ENCODE measurements around the gene SCARF1.

The SCARF1 gene

DNA sequence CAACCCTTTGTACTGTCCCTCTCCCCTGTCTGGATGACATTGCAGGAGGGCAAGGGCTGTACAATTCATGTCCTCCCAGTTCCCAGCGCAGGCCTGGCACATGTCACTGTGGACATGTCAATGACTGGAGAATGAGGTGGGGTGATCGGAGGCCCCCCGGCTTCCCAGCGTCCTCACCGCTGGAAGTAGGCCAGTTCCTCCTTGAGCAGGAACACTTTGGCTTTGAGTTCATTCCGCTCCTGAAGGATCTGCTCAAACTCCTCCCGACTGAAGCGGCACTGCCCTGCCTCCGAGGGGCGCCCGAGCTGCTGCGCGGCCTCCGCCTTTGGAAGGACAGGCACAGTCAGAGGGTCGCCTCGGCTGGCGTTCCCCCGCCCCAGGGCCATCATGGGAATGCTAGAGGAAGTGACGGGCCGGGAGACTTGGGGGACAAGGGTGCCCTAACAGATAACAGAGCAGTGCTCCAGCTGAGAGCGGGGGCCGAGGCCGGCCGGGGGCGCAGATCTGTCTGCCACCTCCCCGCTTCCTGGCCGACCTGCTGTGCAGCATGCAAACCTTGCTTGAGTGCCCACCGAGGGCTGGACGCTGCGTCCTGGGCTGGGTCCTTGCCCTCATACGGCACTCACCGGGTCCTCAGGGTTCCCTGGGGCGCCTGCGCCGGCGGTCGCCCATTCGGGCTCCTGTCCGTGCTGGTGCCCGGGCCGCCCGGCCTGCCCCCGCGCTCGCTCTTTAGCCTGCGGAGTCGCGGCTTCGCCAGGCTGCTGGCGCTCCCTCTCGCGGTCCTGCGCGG, 2.8 kb upstream of the SCARF1 start:
- DNase-seq (ENCODE audit: low spot score) = no peak

DNA sequence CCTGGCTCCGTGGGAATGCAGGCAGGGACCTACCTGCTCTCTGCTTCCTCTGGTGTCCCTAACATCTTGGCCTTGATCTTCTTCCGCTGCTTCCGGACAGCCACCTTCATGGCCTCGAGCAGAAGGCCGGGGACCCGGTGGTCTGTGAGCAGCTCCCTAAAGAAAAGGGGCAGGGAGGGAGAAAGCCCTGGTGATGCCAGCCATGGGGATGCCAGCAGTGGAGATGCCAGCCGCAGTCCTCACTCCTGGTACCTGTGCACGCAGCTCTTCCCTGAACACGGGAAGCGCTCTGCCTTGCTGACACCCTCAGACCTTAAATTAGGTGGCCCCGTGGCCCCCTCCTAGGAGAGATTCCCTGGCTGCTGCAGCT, 2.3 kb upstream of the SCARF1 start:
- DNase-seq (ENCODE audit: low spot score) = no peak

DNA sequence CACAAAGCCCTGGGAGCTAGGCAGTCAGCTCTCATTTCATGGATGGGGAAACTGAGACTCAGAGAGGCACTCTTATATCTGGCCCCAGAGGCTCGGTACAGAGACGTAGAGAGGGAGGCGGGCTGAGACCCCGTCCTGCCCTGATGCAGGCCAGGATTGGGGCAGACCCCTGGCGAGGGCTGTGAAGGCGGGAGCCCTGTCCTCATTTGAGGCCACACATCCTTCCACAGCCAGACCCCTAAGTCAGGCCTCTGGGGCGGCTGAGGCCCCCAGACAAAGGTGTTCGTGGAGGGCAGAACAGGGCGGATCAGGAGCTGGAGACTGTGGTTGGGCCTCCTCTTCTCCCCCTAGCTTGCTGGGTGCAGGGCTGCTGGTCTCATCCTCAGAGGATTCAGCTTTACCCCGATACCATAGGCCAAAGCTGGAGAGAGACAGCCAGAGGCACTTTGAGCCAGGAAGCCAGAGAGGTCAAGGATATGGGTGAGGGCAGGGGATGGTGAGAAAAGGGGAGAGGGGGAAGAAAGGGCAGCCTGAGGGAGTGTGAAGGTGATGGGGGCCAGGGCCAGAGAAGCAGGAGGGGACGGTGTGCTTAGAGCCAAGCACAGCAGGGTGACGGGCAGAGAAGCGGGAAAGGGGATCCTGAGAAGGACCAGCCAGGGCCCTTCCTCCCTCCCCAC, 805 bp upstream of the SCARF1 start:
- DNase-seq (ENCODE audit: low spot score) = no peak

DNA sequence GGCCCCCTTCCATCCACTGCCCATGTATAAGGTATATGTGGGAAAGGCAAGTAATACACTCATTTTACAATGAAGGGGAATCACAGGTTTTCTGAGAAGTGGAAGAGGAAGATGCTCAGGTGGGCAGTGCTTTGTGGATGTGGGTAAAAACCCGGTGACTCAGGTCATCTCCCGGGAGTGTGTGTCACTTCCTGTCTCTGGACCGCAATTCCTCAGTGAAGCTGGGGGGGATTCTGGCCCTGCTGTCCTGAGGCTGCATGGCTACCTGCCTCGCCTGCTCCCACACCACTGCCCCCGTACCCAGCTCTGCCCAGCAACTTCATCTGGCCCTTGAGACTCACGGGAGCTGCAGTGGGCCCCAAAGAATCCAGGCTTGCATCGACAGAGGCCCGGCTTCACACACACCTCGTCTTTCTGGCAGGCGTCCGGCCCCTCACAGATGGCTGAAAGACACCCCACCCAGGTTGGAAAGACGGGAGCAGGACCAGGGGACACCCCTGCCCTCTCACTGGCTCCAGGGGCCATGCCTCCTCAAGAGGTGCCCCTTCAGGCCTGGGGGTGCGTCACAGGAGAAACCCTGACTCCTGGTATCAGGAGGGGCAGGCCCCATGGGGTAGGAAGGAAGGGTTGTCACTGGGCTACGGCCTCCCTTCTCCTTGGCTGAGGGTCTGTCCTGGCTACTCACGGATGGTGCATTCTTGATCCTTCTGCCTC, 882 bp downstream of the SCARF1 start:
- peak; percentile 72 for DNase-seq (ENCODE audit: low spot score)

DNA sequence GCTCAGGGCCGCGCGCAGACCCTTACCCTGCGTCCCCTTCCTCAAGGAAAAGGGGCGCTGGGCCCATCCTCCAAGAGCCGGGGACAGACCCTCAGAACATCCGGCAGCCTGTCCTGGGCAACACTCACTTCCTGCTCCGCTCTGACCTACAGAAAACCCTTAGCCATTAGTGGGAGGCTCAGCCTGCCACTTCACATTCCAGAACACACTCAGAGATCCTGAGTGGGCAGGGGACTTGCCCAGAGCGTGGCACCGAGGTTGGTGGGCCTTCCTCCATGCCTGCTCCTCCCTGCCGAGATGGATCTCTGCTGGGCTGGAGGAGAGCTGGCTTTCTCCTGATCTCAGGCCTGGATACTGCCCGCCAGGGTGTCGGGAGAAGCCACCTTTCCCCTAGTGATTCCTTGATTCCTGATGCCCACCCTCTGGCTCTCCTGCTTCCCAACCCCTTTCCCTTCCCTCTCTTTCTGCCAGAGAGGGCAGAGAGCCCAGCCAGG, 1.5 kb downstream of the SCARF1 start:
- DNase-seq (ENCODE audit: low spot score) = no peak

DNA sequence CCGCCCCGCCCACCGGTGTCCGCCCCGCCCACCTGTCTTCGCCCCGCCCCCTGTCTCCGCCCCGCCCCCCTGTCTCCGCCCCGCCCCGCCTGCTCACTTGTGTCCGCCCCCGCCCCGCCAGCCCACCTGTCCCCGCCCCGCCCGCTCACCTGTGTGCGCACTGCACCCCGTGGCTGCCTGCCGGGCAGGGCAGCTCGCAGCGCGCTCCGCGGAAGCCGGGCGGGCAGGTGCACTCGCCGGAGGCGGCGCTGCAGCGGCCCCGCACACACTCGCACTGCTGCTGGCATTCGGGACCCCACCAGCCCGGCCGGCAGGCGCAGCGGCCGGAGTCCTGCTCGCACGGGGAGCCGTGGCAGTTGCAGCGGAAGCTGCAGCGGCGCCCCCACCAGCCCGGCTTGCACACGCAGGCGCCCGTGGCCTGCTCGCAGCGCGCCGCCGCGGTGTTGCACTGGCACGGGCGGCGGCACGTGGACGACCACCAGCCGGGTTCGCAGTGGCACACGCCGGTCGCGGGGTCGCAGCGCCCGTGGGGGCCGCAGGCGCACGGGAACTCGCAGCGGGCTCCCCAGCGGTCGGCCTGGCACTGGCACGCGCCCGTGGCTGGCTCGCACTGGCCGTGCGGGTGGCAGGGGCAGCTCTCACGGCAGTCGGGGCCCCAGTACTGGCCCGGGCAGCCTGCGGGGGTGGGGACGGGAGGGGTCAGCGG, 2.1 kb downstream of the SCARF1 start:
- peak; percentile 46 for DNase-seq (ENCODE audit: low spot score)

DNA sequence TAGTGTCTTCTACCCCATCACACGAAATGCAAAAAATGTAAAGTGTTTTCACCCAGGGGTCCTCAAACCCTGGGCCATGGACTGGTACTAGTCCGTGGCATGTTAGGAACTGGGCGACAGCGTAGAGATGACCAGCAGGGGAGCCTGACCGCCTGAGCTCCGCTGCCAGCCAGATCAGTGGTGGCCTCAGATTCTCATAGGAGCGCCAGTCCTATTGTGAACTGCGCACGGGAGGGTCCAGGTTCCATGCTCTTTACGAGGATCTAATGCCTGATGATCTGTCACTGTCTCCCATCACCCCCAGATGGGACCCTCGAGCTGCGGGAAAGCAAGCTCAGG, 4.5 kb downstream of the SCARF1 start:
- DNase-seq (ENCODE audit: low spot score) = no peak

DNA sequence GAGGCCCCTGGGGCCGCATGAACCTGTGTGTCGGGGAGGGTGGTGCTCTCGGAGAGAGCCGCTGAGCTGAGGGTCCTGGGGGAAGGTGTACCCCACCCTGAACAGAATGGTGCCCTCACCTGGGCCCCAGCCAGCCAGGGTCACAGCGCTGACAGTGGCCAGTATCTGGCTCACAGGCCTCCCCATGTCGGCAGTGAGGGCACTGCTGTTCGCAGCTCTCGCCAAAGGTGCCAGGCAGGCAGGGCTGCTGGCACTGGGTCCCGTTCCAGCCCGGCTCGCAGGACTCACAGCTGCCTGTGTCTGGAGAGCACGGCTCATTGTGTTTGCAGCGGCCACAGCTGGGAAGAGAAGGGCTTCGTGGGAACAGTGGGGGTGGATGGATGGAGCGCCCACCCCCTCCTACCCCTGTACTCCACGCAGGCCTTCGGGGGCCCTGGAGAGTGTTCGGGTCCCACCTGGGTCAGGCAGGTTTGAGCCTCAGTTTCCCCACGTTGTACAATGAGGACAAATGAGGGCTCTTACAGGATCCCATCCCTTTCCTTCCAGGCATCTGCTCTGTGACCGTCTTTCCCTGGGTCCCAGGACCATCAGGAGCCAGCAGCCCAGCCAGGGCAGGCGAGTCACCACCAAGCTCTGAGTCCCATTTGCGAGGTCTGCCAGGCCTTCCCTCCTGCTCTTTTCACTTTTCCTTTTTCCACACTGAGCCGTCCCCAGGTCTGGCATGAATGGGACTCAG, 5.0 kb downstream of the SCARF1 start:
- DNase-seq (ENCODE audit: low spot score) = no peak

DNA sequence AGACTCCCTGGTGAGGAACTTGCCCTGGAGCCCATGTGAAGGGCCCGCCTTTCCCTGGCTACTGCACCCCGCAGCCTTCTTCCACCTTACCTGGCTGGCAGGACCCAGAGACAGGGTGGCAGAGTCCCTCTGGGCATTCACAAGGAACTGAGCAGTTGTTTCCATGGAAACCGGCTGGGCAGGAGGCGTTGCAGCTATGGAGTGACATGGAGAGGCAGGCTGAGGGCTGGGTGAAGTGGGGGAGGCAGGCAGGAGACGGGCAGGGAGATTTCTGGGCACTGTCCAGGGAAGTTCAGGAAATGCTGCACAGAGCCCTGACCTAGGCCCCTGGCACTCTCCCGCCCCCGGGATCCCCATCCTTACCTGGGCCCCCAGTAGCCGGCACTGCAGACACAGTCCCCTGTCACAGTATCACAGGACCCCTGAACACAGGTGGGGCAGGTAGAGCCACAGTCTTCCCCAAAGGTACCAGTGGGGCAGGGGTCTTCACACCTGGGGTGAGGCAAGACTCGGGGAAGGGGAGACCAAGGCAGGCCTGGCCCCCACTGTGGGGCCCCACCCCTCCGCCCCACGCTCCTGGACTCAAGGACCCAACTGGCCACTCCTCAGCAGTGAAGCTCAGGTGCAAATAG, 5.9 kb downstream of the SCARF1 start:
- DNase-seq (ENCODE audit: low spot score) = no peak

DNA sequence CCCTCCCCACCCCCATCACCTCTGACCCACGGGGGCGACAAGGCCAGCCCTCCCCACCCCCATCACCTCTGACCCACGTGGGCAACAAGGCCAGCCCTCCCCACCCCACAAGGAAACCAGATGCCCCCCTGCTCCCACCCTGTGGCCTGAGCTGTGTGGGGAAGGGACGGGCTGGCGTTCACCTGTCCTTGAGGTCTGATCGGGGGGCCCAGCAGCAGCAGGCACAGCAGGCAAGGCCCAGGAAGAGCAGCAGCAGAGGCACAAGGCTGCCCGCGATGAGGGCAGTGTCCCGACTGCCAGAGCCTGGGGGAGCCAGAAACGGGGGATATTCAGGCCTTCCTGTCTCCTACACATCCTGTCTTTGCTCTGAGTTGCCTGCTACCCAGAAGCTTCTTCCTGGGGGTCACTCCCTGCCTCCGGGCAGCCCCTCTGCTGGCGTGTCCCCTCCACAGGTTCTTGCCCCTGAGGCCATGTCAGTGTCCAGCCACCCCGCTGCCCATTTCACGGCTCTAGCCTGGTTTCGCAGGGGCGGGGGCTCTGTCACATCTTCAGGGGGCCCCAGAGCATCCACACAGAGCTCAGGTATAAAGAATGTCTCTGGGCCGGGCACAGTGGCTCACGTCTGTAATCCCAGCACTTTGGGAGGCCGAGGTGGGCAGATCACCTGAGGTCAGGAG, 6.8 kb downstream of the SCARF1 start:
- DNase-seq (ENCODE audit: low spot score) = no peak

DNA sequence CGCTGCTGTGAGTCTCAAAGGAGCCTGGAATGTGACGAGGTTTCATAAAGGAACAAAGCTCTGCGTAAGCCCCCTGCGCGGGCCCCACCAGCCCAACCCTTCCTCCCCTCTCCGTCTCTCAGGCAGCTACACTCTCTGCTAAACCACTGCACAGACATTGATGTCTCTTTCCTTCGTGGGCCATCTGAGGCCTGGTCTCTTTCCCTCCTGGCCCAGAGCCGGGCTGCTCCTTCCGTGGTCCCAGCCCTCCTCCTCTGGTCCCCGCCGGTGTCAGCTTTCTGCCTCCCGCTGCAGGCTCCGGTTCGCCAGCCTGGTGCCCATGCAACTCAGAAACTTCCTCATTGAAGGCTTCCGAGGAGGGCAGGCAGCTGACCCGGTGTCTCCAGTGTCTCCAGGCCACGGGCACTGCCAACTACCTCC, 7.4 kb downstream of the SCARF1 start:
- no peak for DNase-seq (ENCODE audit: low spot score)

DNA sequence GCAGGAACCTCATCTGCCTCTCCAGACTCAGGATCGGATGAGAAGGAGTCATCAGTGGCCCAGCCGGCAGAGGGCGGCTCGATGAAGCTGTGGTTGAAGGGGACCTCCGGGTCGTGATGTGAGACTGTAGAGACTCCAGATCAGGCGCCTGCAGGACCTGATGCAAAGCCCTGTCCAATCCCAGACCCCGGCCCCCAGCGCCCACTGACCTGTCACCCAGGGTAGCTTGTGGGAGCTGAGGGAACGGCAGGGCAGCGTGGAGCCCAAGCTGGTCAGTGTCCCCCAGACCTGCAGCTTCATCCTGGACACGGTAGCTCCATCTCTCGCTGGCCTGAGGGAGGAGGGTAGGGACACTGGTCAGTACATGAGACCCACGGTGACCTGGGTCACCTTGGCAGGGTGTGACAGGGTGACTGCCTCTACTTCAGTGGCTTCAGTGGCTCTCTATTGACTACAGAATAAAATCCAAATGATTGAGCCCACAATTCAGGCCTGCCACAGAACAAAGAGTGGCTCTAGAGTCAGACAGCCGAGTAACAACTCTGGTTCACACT, 8.7 kb downstream of the SCARF1 start:
- no peak for DNase-seq (ENCODE audit: low spot score)

DNA sequence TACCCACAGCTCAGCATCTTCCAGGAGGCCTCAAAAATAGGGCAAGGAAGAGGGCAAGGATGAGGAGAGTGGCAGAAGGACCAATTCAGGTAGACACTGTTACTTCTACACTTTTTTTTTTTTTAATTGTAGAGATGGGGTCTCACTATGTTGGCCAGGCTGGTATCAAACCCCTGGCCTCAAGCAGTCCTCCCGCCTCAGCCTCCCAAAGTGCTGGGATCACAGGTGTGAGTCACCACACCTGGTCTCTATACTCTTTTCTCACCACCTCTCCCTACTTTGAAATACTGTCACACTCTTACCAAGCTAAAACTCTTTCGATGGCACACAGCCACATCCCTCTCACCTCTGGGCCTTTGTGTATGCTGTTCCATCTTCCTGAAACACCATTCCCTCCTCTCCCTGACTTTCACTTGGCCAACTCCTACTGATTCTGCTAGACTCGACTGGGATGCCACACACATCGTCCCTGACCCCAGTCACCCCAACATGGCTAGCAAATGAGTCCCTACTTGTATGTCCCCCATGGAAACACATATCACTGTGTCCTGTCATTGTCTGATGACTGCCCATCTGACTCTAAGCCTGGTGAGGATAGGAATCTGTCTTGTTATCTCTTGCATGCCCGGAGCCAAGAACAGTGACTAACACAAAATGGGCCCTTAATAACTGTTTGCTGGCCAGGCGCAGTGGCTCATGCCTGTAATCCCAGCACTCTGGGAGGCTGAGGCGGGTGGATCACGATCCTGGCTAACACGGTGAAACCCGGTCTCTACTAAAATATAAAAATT, 9.7 kb downstream of the SCARF1 start:
- no peak for DNase-seq (ENCODE audit: low spot score)

DNA sequence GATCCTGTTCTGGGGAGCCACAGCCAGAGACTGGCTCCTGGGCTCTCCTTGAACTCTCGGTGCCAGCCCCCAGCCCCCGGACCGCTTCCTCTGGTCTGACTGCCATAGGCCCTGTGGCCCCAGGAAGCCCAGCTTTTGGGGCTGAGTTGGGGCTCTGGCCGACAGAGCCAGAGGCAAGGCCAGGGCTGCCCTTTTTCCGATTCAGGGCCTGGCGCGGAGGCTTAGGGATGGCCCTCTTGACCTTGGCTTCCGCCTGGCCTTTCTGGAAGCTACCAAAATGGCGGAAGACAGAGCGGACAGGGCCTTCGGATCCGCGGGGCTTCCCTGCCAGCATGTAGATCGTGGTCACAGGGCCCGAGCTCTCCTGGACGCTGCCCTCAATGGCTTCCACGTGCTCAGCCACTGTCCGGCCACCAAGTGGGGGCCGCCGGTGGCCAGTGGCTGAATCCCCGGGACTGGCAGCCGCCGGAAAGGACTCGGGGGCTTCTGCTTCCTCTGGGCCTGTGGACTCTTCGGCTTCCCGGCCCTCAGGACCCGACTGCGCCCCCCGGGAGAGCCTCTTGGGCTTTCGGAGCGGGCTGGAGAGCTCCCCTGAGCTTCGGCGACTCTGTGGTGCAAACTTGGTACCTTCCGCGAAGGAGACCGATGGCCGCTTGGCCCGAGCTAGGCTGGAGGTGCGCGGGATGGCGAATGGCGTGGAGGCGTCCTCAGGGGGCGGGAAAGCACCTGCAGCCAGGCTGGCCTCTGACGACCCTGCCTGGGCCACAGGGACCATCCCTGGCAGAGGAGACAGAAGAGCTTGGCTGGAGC, 10.5 kb downstream of the SCARF1 start:
- no peak for DNase-seq (ENCODE audit: low spot score)

DNA sequence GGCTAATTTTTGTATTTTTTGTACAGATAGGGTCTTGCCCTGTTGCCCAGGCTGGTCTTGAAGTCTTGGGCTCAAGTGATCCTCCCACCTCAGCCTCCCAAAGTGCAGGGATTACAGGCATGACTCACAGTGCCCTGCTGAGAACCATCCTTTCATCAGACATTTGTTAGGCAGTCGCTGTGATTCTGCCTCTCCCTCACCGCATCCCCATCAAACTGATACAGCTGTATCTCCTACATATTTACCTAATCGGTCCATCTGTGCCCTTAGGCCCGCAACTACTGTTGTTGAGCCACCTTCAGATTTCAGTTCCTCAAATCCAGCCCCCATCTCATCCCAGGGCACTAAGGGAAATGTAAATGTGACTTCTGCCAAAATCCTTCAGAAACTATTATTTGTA, 14.9 kb downstream of the SCARF1 start:
- no peak for DNase-seq (ENCODE audit: low spot score)

DNA sequence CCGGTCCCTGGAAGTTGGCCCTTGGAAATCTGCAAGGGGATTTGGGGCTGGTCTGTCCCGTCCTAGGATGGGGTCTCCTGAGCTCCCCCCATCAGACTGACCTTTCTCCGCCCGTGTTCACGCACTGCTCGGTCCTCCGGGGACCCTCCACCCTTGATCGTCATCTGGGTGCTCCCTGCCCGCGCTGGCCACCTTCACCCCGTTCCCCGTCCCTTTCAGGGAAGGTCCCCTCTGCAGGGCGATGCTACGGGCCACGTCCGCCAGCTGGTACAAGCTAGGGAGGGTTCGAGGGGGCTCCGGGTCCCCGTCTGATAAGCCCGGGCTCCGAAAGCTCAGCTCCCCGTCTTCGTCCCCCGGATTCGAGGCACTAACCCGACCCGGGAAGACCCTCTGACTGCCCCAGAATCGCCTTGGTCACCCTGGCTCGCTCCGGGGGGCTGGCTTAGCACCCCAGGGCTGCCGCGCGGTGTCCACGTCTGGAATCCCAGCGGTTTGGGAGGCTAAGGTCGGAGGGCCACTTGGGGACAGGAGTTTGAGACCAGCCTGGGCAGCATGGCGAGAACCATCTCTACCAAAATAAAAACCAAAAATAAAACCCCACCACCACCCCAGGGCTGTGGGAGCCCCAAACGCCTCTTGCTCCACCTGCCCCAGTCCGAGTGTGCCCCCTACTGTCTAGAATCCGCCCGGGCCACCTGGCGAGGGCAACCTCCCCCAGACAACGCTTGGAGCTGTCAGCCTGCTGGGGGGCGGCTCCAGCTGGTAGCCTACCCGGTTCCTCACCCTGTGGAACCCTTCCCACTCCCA, 15.8 kb downstream of the SCARF1 start:
- peak; percentile 72 for DNase-seq (ENCODE audit: low spot score)

DNA sequence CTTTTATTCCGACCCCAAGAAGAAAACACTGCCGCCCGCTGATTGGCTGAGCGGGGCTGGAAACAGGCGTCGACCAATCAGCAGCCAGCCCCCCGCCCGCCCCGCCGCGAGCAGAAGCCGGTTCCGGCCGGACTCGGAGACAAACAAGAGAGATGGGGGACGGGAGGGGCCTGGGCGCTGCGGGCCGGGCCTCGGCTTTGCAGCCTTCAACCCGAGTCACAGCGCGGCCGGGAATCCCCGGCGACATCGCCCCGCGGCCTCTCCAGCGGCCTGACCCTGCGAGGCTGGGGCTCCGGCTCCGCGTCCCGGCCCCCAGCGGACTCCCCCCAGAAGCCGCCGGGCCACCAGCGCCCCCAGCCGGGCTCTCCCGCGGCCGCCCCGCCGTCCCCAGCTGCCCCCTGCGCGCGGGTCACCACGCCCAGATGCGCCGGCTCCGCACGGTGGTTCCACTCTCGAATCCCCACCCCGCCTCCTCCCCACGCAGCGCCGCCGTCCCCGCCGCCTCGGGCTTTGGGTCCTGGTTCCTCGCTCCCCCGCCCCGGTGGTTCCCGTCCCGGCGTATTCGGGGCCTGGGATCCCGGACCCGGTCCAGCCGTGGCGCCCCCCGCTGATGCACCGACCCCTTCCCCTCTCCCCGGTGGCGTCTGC, 16.6 kb downstream of the SCARF1 start:
- peak; percentile 93 for DNase-seq (ENCODE audit: low spot score)
